H1 (cell line): ENCODE data around the gene CUEDC1. TPM values are rescaled to one million over a fixed set of nuclear protein-coding genes. Genes with fewer than 3 reads are reported as not detected.

Experiments
- CTCF ChIA-PET: fragments of 300-600 bp; sonication (Branson Sonifier 250); formaldehyde crosslinking; loops from one replicate; lab custom pipeline; 2021; ENCODE audit not compliant: partially characterized antibody; lab: Charles Lee
- POLR2A ChIA-PET: fragments of 300-600 bp; sonication (Branson Sonifier 250); formaldehyde crosslinking; loops from one replicate; lab custom pipeline; 2021; ENCODE audit warnings: inconsistent platforms; ENCODE audit not compliant: partially characterized antibody; lab: Charles Lee
- DNase-seq, 2 experiments: peaks; one replicate each; pipeline versions ENCODE4 v3.0.0 to v3.0.0-alpha.2; 2010 to 2022; ENCODE audit warnings: low spot score in 2 of 2, low read depth in 1 of 2, mixed read lengths in 1 of 2
- FAIRE-seq: peaks from 2 replicates; lab custom pipeline; 2011; peaks lifted over from hg19 to GRCh38; lab: Jason Lieb, UNC
- H2AFZ ChIP-seq: 2 replicates; pipeline ENCODE4 v1.8.1; 2012; ENCODE audit warnings: low read length, inconsistent platforms
- H2AK5ac ChIP-seq: 2 replicates; pipeline ENCODE4 v1.6.1; 2013; ENCODE audit warnings: low read depth, low read length
- H2BK120ac ChIP-seq: replicated peaks from 2 replicates; pipeline ENCODE3; 2013; ENCODE audit warnings: low read depth, low read length, inconsistent platforms
- H2BK12ac ChIP-seq: 2 replicates; pipeline ENCODE4 v1.6.1; 2013; ENCODE audit warnings: low read depth, low read length
- H2BK15ac ChIP-seq: 2 replicates; pipeline ENCODE4 v1.6.1; 2013; ENCODE audit warnings: low read length
- H2BK20ac ChIP-seq: 2 replicates; pipeline ENCODE4 v1.6.1; 2013; ENCODE audit warnings: low read length
- H2BK5ac ChIP-seq: 2 replicates; pipeline ENCODE4 v1.6.1; 2013; ENCODE audit warnings: low read depth, low read length
- H3K14ac ChIP-seq: 2 replicates; pipeline ENCODE4 v1.6.1; 2013; ENCODE audit warnings: inconsistent platforms; ENCODE audit not compliant: insufficient read length
- H3K18ac ChIP-seq: 2 replicates; pipeline ENCODE4 v1.6.1; 2013; ENCODE audit warnings: low read length; ENCODE audit errors: extremely low read depth
- H3K23ac ChIP-seq: 2 replicates; pipeline ENCODE4 v1.6.1; 2013; ENCODE audit warnings: inconsistent platforms; ENCODE audit not compliant: insufficient read length
- H3K23me2 ChIP-seq: 2 replicates; pipeline ENCODE4 v1.6.1; 2013; ENCODE audit warnings: low read depth, low read length
- H3K27ac ChIP-seq: 2 replicates; pipeline ENCODE4 v1.6.1; 2011; ENCODE audit warnings: low read depth, low read length, inconsistent platforms
- H3K27me3 ChIP-seq, 4 experiments: replicated peaks in 1 of 4; 1 replicate in 1 of 4; 2 replicates in 3 of 4; pipeline versions ENCODE4 v1.6.1 to v1.8.1; 2011 to 2013; ENCODE audit warnings: low read length in 3 of 4, mild to moderate bottlenecking in 3 of 4, inconsistent platforms in 2 of 4, mixed read lengths in 2 of 4, moderate library complexity in 1 of 4; ENCODE audit not compliant: control insufficient read depth in 3 of 4, insufficient read depth in 3 of 4; ENCODE audit errors: extremely low read depth in 1 of 4
- H3K36me3 ChIP-seq, 4 experiments: 2 replicates each; pipeline versions ENCODE4 v1.6.1 to v1.8.1; 2011 to 2013; ENCODE audit warnings: mild to moderate bottlenecking in 4 of 4, low read length in 3 of 4, moderate library complexity in 2 of 4, control low read depth in 1 of 4, inconsistent platforms in 1 of 4; ENCODE audit not compliant: insufficient read depth in 4 of 4, control insufficient read depth in 2 of 4
- H3K4ac ChIP-seq: replicated peaks from 2 replicates; pipeline ENCODE3; 2013; ENCODE audit warnings: low read length, low read depth, mixed read lengths, inconsistent platforms; ENCODE audit not compliant: insufficient read length
- H3K4me1 ChIP-seq, 4 experiments: replicated peaks in 1 of 4; 1 replicate in 1 of 4; 2 replicates in 3 of 4; pipeline versions ENCODE4 v1.6.1 to v1.8.1; 2011 to 2013; ENCODE audit warnings: low read length in 3 of 4, inconsistent platforms in 2 of 4, mixed read lengths in 1 of 4; ENCODE audit not compliant: insufficient read depth in 4 of 4, control insufficient read depth in 3 of 4
- H3K4me2 ChIP-seq, 2 experiments: 2 replicates each; pipeline versions ENCODE4 v1.6.1 to v1.8.1; 2011 to 2013; ENCODE audit warnings: low read depth in 2 of 2, low read length in 2 of 2, control low read depth in 1 of 2, inconsistent platforms in 1 of 2, mild to moderate bottlenecking in 1 of 2; ENCODE audit not compliant: insufficient read depth in 1 of 2
- H3K4me3 ChIP-seq, 4 experiments: fragments of 200-600, 300-600 bp in 1 of 4; sonication (generic), shearing (Covaris generic), sonication (Bioruptor Twin) in 1 of 4; 2 replicates each; pipeline versions ENCODE4 v1.5.1 to v1.8.1; 2011 to 2016; ENCODE audit warnings: low read length in 4 of 4, low read depth in 3 of 4, control low read depth in 2 of 4, inconsistent platforms in 2 of 4, mild to moderate bottlenecking in 2 of 4, mixed read lengths in 1 of 4, moderate library complexity in 1 of 4; ENCODE audit not compliant: insufficient read depth in 2 of 4; ENCODE audit errors: extremely low read depth in 1 of 4
- H3K56ac ChIP-seq: replicated peaks from 2 replicates; pipeline ENCODE3; 2013; ENCODE audit warnings: low read depth, mild to moderate bottlenecking, mixed read lengths, low read length, inconsistent platforms; ENCODE audit not compliant: insufficient read length
- H3K79me1 ChIP-seq: 2 replicates; pipeline ENCODE4 v1.6.1; 2013; ENCODE audit warnings: low read depth, low read length, control low read depth
- H3K79me2 ChIP-seq, 2 experiments: 2 replicates each; pipeline versions ENCODE4 v1.6.1 to v1.8.1; 2012 to 2013; ENCODE audit warnings: low read length in 2 of 2, mild to moderate bottlenecking in 2 of 2, inconsistent platforms in 1 of 2; ENCODE audit not compliant: insufficient read depth in 2 of 2, control insufficient read depth in 1 of 2
- H3K9ac ChIP-seq, 4 experiments: replicated peaks in 1 of 4; 1 replicate in 1 of 4; 2 replicates in 3 of 4; pipeline versions ENCODE4 v1.6.1 to v1.8.1; 2011 to 2013; ENCODE audit warnings: low read depth in 3 of 4, low read length in 3 of 4, control low read depth in 2 of 4, mild to moderate bottlenecking in 2 of 4, moderate library complexity in 2 of 4, inconsistent platforms in 1 of 4; ENCODE audit errors: extremely low read depth in 1 of 4
- H3K9me3 ChIP-seq, 2 experiments: 2 replicates each; pipeline versions ENCODE4 v1.6.1 to v1.8.1; 2012 to 2013; ENCODE audit warnings: mild to moderate bottlenecking in 2 of 2, moderate library complexity in 2 of 2, control low read depth in 1 of 2, inconsistent platforms in 1 of 2, low read depth in 1 of 2, low read length in 1 of 2, mixed read lengths in 1 of 2; ENCODE audit not compliant: insufficient read depth in 2 of 2
- H4K20me1 ChIP-seq, 2 experiments: replicated peaks in 1 of 2; 2 replicates each; pipeline versions ENCODE3 to v1.8.1; 2011 to 2013; ENCODE audit warnings: inconsistent platforms in 2 of 2, low read length in 2 of 2, mild to moderate bottlenecking in 1 of 2; ENCODE audit not compliant: insufficient read depth in 2 of 2, control insufficient read depth in 1 of 2
- H4K5ac ChIP-seq: 2 replicates; pipeline ENCODE4 v1.6.1; 2013; ENCODE audit warnings: low read length, low read depth, mixed read lengths, inconsistent platforms; ENCODE audit not compliant: insufficient read length
- H4K8ac ChIP-seq: 2 replicates; pipeline ENCODE4 v1.8.0; 2013; ENCODE audit warnings: mild to moderate bottlenecking, moderate library complexity, low read length, inconsistent platforms; ENCODE audit not compliant: insufficient read depth; ENCODE audit errors: extremely low read depth
- H4K91ac ChIP-seq: replicated peaks from 2 replicates; pipeline ENCODE3; 2013; ENCODE audit warnings: low read length, mixed read lengths, inconsistent platforms; ENCODE audit not compliant: insufficient read length
- ASH2L ChIP-seq: fragments of 200-600, 300-600 bp; sonication (generic); IDR thresholded peaks from one replicate; pipeline ENCODE4 v1.7.1; 2017; ENCODE audit warnings: low read length
- CHD1 ChIP-seq: IDR thresholded peaks from 2 replicates; pipeline ENCODE4 v1.6.1; 2012; ENCODE audit warnings: low read depth, low read length, improper control_type of control experiment
- EZH2 ChIP-seq: fragments of 200-600 bp; sonication (generic); IDR thresholded peaks from 2 replicates; pipeline ENCODE4 v1.7.1; 2012; ENCODE audit warnings: low read depth, mild to moderate bottlenecking, moderate library complexity, low read length, inconsistent platforms; ENCODE audit not compliant: severe bottlenecking
- MAFK ChIP-seq: IDR thresholded peaks from 2 replicates; pipeline ENCODE4 v1.6.1; 2012; ENCODE audit warnings: low read depth, mild to moderate bottlenecking, improper control_type of control experiment, low read length
- RFX5 ChIP-seq: IDR thresholded peaks from 2 replicates; pipeline ENCODE4 v1.6.1; 2011; ENCODE audit warnings: low read depth, low read length, improper control_type of control experiment, borderline replicate concordance
- SIRT6 ChIP-seq: IDR thresholded peaks from one replicate; pipeline ENCODE4 v1.7.1; 2012; ENCODE audit warnings: low read length, inconsistent platforms
- SP4 ChIP-seq: IDR thresholded peaks from 2 replicates; pipeline ENCODE4 v1.6.1; 2012; ENCODE audit warnings: low read length, inconsistent platforms
- TAF1 ChIP-seq: IDR thresholded peaks from 2 replicates; pipeline ENCODE4 v1.6.1; 2011; ENCODE audit warnings: mild to moderate bottlenecking, low read depth, low read length
- TCF12 ChIP-seq: IDR thresholded peaks from 2 replicates; pipeline ENCODE4 v1.6.1; 2011; ENCODE audit warnings: low read depth, mild to moderate bottlenecking, low read length
- ZNF274 ChIP-seq: IDR thresholded peaks from 2 replicates; pipeline ENCODE4 v1.7.0; 2012; ENCODE audit warnings: low read length, borderline replicate concordance; ENCODE audit errors: extremely low read depth
- WGBS, 2 experiments: shearing (Covaris generic) in 1 of 2; methylation state at CpG; one replicate each; pipeline versions ENCODE4 v1.1.6 to v1.1.7; 2013 to 2015; ENCODE audit warnings: low lambda C conversion rate in 2 of 2, mixed read lengths in 2 of 2, inconsistent platforms in 1 of 2, low coverage in 1 of 2, missing lambda C conversion rate in 1 of 2; ENCODE audit not compliant: insufficient replicate concordance in 2 of 2, insufficient coverage in 1 of 2, insufficient read length in 1 of 2; ENCODE audit errors: extremely low coverage in 1 of 2, missing lambda C conversion rate in 1 of 2; 5-methylcytosine and 5-hydroxymethylcytosine counted together
- polyA plus RNA-seq, 7 experiments: library from polyadenylated mRNA; depleted of rRNA in 3 of 7; stranded (reverse) in 5 of 7; unstranded in 2 of 7; fragments of >200 nt in 5 of 7; fragments of 200-250 nt in 2 of 7; gene quantifications; 1 replicate in 5 of 7; 2 replicates in 1 of 7; 4 replicates in 1 of 7; pipeline versions ENCODE4 v1.2.1 to v1.2.3, GENCODE V29; 2011 to 2013; ENCODE audit warnings: missing spikeins in 2 of 7, mixed read lengths in 2 of 7
- total RNA-seq: library from RNA; stranded (reverse); fragmentation: NEBNext Ultra II Directional; extraction: Animal tissue kit (Norgen Biotek cat#: 25700); gene quantifications from 2 replicates; pipeline ENCODE4 v1.2.1, GENCODE V29; 2021
- TF ChIP-seq, protein P1 (sequence below): IDR thresholded peaks from 2 replicates; pipeline ENCODE4 v1.6.1; 2012; ENCODE audit warnings: low read length, inconsistent platforms

CUEDC1 gene
- total and polyA plus RNA-seq, 2 of the 8 experiments (the other 6 are each of a cell fraction or from before 2014, with no cell fraction given), result 4.0 to 10.7 TPM

DNA sequence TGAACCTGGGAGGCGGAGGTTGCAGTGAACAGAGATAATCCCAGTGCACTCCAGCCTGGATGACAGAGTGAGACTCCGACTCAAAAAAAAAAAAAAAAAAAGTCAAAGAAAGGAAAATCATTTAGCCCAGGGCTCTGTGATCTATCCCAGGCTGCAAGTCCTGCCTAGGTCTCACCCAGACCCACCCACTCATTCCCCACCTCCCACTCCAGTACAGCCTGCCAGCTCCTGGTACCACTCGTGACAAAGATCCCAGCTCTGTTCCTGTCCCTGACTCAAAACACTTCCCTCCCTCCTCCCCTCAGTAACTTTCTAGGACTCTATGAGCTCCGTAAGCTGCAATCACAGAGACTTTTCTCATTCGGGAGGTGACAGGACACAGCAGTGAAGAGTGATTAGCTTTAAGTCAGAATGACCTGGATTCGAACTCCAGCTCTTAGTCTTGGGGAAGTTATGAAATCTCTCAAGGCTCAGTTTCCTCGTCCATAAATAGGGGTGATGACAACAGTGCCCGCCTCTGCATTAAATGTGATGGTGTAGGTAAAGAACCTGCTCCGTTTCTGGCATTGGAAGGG is 77.3 kb downstream of the CUEDC1 start:
- H3K36me3 ChIP-seq, result no peaks in the 10 kb centered on the region
- no peak overlapping the region for H3K4me3 ChIP-seq
- no peak overlapping the region for H4K8ac ChIP-seq
- H3K14ac ChIP-seq, result no peak overlapping the region
- H4K20me1 ChIP-seq, result no peaks in the 10 kb centered on the region
- no peak overlapping the region; the same call in 1 of the 2 replicates for H2AK5ac ChIP-seq
- no peak overlapping the region for H3K18ac ChIP-seq
- no peak overlapping the region for H2AFZ ChIP-seq
- ChIA-PET CTCF (interaction anchor here (0.6 to 20.7 kb wide), 9 partner anchors 14 to 122 kb away, joined by 3 to 221 read pairs (median 4); no protein-coding TSS in a partner anchor), POLR2A (interaction anchor here (0.7 to 32.5 kb wide), 7 partner anchors 9 to 120 kb away, joined by 3 to 672 read pairs (median 4); partner anchors contain the start of genes SRSF1 and VEZF1)
- no peak for DNase-seq
- H3K4me2 ChIP-seq, result no peak overlapping the region
- H3K79me2 ChIP-seq, result no peaks in the 10 kb centered on the region
- no peak for FAIRE-seq
- no peak overlapping the region for H3K27ac ChIP-seq
- peaks cover 28 to 64% (median 48%) of the 10 kb centered on the region in 4 experiments for H3K4me1 ChIP-seq
- peak overlapping the region; percentile 83 for H4K91ac ChIP-seq
- no peak overlapping the region for H3K4ac ChIP-seq
- no peak overlapping the region for H3K56ac ChIP-seq
- H2BK15ac ChIP-seq, result peak overlapping the region; percentile 83; the same call in 1 of the 2 replicates
- peak overlapping the region; percentile 68; the same call in 1 of the 2 replicates for H2BK20ac ChIP-seq
- peak overlapping the region; percentile 45 for H2BK12ac ChIP-seq
- no peaks in the 10 kb centered on the region for H3K9me3 ChIP-seq
- H2BK5ac ChIP-seq, result no peak overlapping the region
- H3K9ac ChIP-seq, result no peak overlapping the region
- H3K23ac ChIP-seq, result no peak overlapping the region
- H3K27me3 ChIP-seq, result peaks cover 0 to 14% (median 6%) of the 10 kb centered on the region in 4 experiments; a peak in 4 of 7 replicates
- H4K5ac ChIP-seq, result no peak overlapping the region
- no peaks in the 10 kb centered on the region for H3K79me1 ChIP-seq
- H2BK120ac ChIP-seq, result no peak overlapping the region
- peaks cover 5% of the 10 kb centered on the region for H3K23me2 ChIP-seq
- TF ChIP-seq TAF1 (no peak), ZNF274 (no peak), CHD1 (no peak), ASH2L (no peak), SIRT6 (no peak), SP4 (no peak), EZH2 (no peak), RFX5 (no peak), TCF12 (no peak), MAFK (no peak)
- TF ChIP-seq, protein P1, sequence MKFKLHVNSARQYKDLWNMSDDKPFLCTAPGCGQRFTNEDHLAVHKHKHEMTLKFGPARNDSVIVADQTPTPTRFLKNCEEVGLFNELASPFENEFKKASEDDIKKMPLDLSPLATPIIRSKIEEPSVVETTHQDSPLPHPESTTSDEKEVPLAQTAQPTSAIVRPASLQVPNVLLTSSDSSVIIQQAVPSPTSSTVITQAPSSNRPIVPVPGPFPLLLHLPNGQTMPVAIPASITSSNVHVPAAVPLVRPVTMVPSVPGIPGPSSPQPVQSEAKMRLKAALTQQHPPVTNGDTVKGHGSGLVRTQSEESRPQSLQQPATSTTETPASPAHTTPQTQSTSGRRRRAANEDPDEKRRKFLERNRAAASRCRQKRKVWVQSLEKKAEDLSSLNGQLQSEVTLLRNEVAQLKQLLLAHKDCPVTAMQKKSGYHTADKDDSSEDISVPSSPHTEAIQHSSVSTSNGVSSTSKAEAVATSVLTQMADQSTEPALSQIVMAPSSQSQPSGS, result no peak
- 78% methylated on average over 8 of the region's 9 CpGs; no CpG with 5 or more reads in 1 of the 2 experiments for WGBS, 2 experiments
